HUES6 (cell line): ENCODE data around the gene HMGCR.
A peak's percentile ranks its signal among the peaks of the same experiment; 100 is the strongest.

Experiments
- H3K27ac ChIP-seq: 2 replicates; pipeline ENCODE4 v1.7.0; 2013; ENCODE audit warnings: low read depth, mild to moderate bottlenecking, low read length, inconsistent platforms
- H3K27me3 ChIP-seq: 2 replicates; pipeline ENCODE4 v1.6.1; 2013; ENCODE audit warnings: low read length; ENCODE audit not compliant: control insufficient read depth, insufficient read depth
- H3K36me3 ChIP-seq: 2 replicates; pipeline ENCODE4 v1.6.1; 2013; ENCODE audit warnings: low read length; ENCODE audit not compliant: control insufficient read depth, insufficient read depth
- H3K4me1 ChIP-seq: 2 replicates; pipeline ENCODE4 v1.6.1; 2013; ENCODE audit warnings: low read length; ENCODE audit not compliant: control insufficient read depth, insufficient read depth
- H3K4me3 ChIP-seq: 2 replicates; pipeline ENCODE4 v1.5.1; 2013; ENCODE audit warnings: low read depth, low read length
- H3K9ac ChIP-seq: one replicate; pipeline ENCODE4 v1.6.1; 2013; ENCODE audit warnings: mild to moderate bottlenecking, low read length
- H3K9me3 ChIP-seq: 2 replicates; pipeline ENCODE4 v1.6.1; 2013; ENCODE audit warnings: low read depth, low read length; ENCODE audit not compliant: control insufficient read depth, insufficient read depth

HMGCR gene

DNA sequence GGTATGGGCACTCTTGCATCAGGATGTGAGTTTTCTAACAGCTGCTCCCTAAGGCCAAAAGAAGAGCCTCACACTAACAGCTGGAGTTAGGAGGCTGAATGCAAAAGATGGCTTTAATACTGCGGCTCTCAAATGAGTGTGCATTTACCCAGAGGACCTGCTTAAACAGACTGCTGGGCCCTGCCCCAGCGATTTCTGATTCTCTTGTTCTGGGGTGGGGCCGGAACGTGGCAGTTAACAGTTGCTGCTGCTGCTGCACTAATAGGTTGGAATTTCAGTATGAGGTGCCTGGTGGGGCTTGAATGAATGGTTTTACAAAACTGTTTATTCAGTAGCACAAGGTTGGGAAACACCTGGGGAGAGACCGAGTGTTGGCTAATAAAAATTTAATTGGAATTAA is 26.1 kb downstream of the HMGCR start:
- H3K9ac ChIP-seq = no peak overlapping the region
- no peaks in the 10 kb centered on the region for H3K27me3 ChIP-seq
- peaks cover 54% of the 10 kb centered on the region for H3K36me3 ChIP-seq
- no peak overlapping the region for H3K4me3 ChIP-seq
- H3K27ac ChIP-seq = no peak overlapping the region
- no peaks in the 10 kb centered on the region for H3K9me3 ChIP-seq
- peaks cover 4% of the 10 kb centered on the region; the same call in 1 of the 2 replicates for H3K4me1 ChIP-seq

DNA sequence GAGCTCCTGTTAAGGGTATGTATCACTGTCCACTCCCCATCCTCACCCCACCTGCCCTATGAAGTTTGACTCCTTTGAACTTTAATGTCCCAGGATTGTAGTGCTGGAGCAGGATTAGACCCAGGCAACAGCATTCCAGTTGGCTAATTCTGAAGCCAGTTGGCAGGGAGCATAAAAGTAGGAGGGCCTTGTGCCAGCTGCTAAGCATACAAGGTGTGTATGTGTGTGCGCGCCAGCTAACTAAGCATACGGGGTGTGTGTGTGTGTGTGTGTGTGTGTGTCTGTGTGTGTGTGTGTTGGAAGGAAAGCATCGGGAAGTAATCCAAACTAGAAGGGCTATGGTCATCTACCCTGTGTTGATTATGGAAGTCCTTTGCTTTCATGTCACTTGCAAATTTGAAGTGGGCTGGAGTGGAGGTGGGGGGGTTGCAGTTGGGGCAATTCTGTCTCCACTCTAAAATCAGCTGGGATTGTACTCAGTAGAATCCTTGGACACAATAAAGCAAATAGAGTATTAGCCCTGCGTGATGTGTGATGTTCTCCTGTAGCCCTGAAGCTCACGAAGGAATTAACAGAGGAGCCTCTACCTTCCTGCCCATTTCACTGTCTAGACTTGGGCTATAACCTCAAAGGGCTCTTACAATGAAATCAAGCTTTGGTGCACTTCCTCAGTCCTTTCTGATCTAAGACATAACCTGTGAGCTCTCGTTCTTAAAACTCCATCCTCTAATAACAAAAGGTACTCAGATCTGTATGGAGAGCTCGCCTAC is 26.9 kb downstream of the HMGCR start:
- Histone ChIP-seq H3K36me3 (peaks cover 46% of the 10 kb centered on the region), H3K9me3 (no peaks in the 10 kb centered on the region), H3K27ac (no peak overlapping the region), H3K27me3 (no peaks in the 10 kb centered on the region), H3K4me1 (peaks cover 4% of the 10 kb centered on the region; the same call in 1 of the 2 replicates), H3K4me3 (no peak overlapping the region), H3K9ac (no peak overlapping the region)

DNA sequence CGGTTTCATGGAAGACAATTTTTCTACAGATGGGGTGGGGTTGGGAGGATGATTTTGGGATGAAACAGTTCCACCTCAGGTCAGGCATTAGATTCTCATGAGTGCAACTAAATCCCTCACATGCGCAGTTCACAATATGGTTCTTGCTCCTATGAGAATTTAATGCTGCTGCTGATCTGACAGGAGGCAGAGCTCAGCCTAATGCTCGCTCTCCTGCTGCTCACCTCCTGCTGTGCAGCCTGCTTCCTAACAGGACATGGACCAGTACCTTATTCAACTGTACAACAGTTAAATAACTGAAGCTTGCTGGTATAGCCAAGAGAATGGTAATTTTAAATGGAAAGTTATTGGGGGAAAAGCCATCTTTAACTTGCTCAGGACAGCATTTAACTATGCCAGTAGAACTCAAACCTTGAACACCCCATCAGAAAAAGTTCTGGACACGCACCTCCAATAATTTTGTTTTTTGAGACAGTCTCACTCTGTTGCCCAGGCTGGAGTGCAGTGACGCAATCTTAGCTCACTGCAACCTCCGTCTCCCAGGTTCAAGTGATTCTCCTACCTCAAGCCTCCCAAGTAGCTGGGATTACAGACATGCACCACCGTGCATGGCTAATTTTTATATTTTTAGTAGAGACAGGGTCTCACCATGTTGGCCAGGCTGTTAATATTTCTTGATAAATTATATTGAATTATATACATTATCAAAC is 27.7 kb downstream of the HMGCR start:
- Histone ChIP-seq H3K9ac (no peak overlapping the region), H3K27ac (no peak overlapping the region), H3K4me3 (no peak overlapping the region), H3K4me1 (peaks cover 4% of the 10 kb centered on the region; the same call in 1 of the 2 replicates), H3K36me3 (peaks cover 38% of the 10 kb centered on the region), H3K9me3 (no peaks in the 10 kb centered on the region), H3K27me3 (no peaks in the 10 kb centered on the region)

DNA sequence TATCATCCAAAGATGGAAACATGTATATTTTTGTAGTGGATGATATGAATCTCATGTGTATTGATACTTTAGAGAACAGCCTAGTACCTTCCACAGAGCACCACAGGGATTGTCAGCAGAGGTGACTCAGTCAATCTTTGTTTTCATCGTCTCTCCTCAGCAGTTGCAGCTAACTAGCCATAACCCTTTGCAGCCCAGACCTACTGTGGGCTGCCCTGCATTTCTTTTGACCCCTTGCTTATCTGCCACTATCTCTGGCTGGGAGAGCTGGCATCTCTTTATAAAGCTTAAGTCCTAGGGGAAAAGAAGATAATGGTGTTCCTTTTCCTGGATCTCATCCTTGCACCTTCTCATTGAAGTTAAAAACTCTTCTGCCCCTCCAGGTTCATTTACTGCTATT is 28.7 kb downstream of the HMGCR start:
- H3K36me3 ChIP-seq = peaks cover 28% of the 10 kb centered on the region
- H3K27ac ChIP-seq = no peak overlapping the region
- H3K27me3 ChIP-seq = no peaks in the 10 kb centered on the region
- no peaks in the 10 kb centered on the region for H3K9me3 ChIP-seq
- H3K4me3 ChIP-seq = no peak overlapping the region
- peaks cover 4% of the 10 kb centered on the region; the same call in 1 of the 2 replicates for H3K4me1 ChIP-seq
- no peak overlapping the region for H3K9ac ChIP-seq

DNA sequence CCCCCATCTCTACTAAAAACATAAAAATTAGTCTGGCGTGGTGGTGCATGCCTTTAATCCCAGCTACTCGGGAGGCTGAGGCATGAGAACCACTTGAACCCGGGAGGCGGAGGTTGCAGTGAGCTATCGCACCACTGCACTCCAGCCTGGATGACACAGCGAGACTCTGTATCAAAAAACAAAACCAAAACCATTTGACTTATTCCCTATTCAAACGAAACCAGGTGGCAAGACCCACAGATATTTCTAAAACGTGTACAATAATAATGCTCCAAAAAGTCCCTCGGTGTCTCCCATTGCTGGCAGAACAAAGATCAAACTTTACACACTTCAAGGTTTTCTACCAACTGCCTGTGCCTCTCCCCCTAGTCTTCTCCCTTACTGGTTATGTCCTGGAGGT is 29.8 kb downstream of the HMGCR start:
- no peak overlapping the region for H3K27ac ChIP-seq
- H3K9ac ChIP-seq = no peak overlapping the region
- no peaks in the 10 kb centered on the region for H3K9me3 ChIP-seq
- H3K36me3 ChIP-seq = peaks cover 18% of the 10 kb centered on the region
- H3K27me3 ChIP-seq = no peaks in the 10 kb centered on the region
- no peak overlapping the region for H3K4me3 ChIP-seq
- peaks cover 4% of the 10 kb centered on the region; the same call in 1 of the 2 replicates for H3K4me1 ChIP-seq

DNA sequence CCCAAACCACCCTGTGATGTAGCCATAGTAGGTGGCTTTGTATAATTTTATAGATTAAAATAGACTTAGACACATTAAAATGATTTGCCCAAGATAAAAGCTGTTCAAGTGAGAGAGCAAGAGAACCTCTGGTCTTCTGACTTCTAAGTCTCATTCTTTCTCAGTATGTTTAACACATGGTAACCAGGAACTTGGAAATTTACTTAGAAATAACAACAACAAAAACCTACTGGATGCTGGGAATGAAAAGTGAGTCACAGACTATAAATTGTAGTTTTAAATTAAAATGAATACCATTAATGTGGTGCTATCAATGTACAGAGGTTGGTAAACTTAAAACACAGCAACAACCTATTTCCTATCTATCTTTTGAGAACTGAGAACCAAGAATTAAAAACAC is 30.4 kb downstream of the HMGCR start:
- Histone ChIP-seq H3K9me3 (no peaks in the 10 kb centered on the region), H3K4me1 (peaks cover 4% of the 10 kb centered on the region; the same call in 1 of the 2 replicates), H3K4me3 (no peak overlapping the region), H3K9ac (no peak overlapping the region), H3K27me3 (no peaks in the 10 kb centered on the region), H3K27ac (no peak overlapping the region), H3K36me3 (peaks cover 13% of the 10 kb centered on the region)

DNA sequence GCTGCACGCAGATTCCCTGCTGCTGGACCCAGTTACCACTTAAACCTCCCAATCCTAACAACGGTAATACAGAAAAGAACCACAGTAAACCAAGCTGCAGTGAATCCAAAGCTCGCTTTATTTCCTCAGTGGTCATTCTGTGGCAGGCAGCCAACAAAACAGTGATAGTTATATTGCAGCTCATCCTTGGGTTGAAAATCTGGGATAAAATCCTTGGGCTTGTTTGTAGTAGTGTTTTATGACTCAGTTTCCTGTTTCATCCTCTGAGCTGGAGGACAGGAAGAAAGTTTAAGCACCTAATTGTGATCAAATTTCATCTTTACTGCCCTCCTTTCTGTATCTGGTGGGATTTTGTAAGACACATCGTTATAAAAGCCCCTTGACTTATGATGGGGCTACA is 31.4 kb downstream of the HMGCR start:
- H3K27me3 ChIP-seq = no peaks in the 10 kb centered on the region
- H3K4me3 ChIP-seq = no peak overlapping the region
- no peak overlapping the region for H3K9ac ChIP-seq
- H3K4me1 ChIP-seq = no peaks in the 10 kb centered on the region; the same call in 1 of the 2 replicates
- H3K27ac ChIP-seq = no peak overlapping the region
- no peaks in the 10 kb centered on the region for H3K9me3 ChIP-seq
- peaks cover 8% of the 10 kb centered on the region for H3K36me3 ChIP-seq

DNA sequence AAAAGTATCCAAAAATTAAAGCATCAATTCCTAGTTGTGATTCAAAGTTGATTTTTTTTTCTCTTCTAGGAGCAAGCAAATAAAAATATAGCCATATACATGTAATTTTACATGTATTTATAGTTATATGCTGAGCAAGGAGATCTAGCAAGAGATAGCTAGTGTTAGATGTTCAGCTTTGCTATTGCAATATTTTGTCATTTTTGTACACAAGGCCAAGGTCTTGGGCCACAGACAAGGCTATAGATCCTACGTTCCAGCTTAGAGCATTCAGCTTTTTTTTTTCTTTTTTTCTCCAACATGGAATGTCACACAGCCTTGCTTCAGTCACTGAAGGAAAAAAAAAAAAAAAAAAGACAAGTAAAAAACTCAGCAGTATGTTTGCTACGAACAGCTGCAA is 36.8 kb downstream of the HMGCR start:
- Histone ChIP-seq H3K9ac (no peak overlapping the region), H3K4me1 (peaks cover 10% of the 10 kb centered on the region; the same call in 1 of the 2 replicates), H3K9me3 (no peaks in the 10 kb centered on the region), H3K27me3 (no peaks in the 10 kb centered on the region), H3K27ac (no peak overlapping the region), H3K4me3 (no peak overlapping the region), H3K36me3 (peaks cover 28% of the 10 kb centered on the region)

DNA sequence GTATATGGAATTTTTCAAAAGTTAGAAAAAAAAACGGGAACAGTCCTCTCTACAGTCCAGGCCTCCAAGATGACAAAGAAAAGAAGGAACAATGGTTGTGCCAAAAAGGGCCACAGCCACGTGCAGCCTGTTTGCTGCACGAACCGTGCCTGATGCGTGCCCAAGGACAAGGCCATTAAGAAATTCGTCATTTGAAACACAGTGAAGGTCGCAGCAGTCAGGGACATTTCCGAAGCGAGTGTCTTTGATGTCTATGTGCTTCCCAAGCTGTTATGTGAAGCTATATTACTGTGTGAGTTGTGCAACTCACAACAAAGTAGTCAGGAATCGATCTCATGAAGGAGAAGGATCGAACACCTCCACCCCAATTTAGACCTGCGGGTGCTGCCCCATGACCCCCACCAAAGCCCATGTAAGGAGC is 37.4 kb downstream of the HMGCR start:
- H3K4me1 ChIP-seq = peaks cover 10% of the 10 kb centered on the region; the same call in 1 of the 2 replicates
- peaks cover 34% of the 10 kb centered on the region for H3K36me3 ChIP-seq
- H3K27ac ChIP-seq = no peak overlapping the region
- no peak overlapping the region for H3K4me3 ChIP-seq
- no peak overlapping the region for H3K9ac ChIP-seq
- no peaks in the 10 kb centered on the region for H3K27me3 ChIP-seq
- H3K9me3 ChIP-seq = no peaks in the 10 kb centered on the region

DNA sequence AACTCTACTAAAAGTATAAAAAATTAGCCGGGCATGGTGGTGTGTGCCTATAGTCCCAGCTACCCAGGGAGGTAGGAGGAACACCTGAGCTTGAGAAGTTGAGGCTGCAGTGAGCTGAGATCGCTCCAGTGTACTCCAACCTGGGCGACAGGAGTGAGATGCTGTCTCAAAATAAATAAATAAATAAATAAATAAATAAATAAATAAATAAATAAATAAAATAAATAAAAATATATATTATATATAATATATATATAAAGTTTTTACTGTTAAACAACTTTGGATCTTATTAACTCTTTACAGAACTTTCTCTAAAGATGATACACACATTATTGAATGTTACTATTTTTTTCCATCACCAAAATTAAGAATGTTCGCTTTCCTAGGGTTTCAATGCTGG is 38.4 kb downstream of the HMGCR start:
- H3K36me3 ChIP-seq = peaks cover 34% of the 10 kb centered on the region
- peaks cover 10% of the 10 kb centered on the region; the same call in 1 of the 2 replicates for H3K4me1 ChIP-seq
- no peaks in the 10 kb centered on the region for H3K9me3 ChIP-seq
- peak overlapping the region; percentile 26; the same call in 1 of the 2 replicates for H3K27ac ChIP-seq
- no peaks in the 10 kb centered on the region for H3K27me3 ChIP-seq
- H3K4me3 ChIP-seq = no peak overlapping the region
- no peak overlapping the region for H3K9ac ChIP-seq

DNA sequence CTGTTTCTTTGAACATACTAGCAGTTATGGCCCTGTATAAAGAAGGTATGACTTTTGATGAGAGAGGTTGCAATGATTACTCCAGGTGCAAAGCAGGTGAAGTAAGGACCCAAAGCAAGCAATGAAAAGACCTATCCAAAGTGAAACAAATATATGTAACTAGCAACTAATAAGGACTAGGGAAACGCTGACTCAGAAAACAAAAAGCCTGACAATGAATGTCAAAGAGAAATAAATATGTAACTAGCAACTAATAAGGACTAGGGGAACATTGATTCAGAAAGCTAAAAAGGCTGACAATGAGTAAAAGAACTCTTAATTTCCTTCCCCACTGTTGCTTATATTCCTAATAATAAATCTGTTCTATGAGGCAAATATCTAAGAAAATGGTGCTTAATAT is 43.1 kb downstream of the HMGCR start:
- H3K27ac ChIP-seq = no peak overlapping the region
- peaks cover 56% of the 10 kb centered on the region for H3K36me3 ChIP-seq
- no peak overlapping the region for H3K9ac ChIP-seq
- H3K4me3 ChIP-seq = no peak overlapping the region
- peaks cover under 1% of the 10 kb centered on the region; the same call in 1 of the 2 replicates for H3K4me1 ChIP-seq
- no peaks in the 10 kb centered on the region for H3K9me3 ChIP-seq
- H3K27me3 ChIP-seq = no peaks in the 10 kb centered on the region
